GM12892 (cell line): Measurements from ENCODE around the gene CRTAC1.

ENCODE experiments used
- POLR2A ChIP-seq: IDR thresholded peaks from 2 replicates; pipeline ENCODE4 v1.6.1; 2011; ENCODE audit warnings: low read depth, low read length, control low read depth
- TAF1 ChIP-seq: IDR thresholded peaks from 2 replicates; pipeline ENCODE4 v1.6.1; 2011; ENCODE audit warnings: low read depth, mild to moderate bottlenecking, control low read depth, low read length, borderline replicate concordance

DNA sequence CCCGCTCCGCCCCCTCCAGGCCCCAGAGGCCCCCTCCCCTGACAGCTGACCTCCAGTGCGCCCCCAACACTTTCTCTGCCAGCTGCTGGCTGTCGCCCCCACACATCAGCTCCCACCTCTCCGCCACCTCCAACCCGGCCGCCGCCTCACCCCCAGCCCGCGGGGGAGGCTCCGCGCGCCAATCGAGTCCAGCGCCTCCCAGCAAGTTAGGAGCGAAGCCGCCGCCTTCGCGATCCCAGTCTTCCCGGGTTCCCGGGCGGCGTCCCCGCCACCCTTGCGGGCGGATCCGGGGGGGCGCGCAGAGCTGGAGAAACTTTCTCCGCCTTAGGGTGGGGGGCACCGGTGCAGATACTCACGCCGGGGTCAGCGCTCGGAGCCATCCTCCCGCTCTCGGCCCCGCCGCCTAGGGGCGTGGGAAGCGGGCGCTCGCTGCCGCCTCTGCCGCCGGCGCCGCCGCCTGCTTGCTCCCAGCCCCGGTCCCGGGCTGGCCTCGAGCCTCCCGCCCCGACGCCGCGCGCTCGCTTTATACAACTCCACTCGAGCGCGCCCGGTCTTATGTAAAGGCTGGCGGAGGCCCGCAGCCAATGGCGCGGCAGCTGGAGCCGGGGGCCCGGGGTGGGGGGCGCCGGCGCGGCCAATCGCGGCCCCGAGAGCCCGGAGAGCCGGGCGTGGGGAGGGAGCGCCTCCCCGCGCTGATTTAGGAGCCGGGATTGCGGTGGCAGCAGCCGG, at the start of gene CRTAC1:
- no peak for TF ChIP-seq POLR2A
- no peak for TF ChIP-seq TAF1
